ENCODE data around the gene SLC47A2. TPM values are rescaled to one million over a fixed set of nuclear protein-coding genes. Genes with fewer than 3 reads are reported as not detected.

The SLC47A2 gene
- total and polyA plus RNA-seq, 2 experiments from 2014 or later: not detected

GRCh38 chr17:19736071-19736470 is 19.7 kb upstream of the SLC47A2 start:
- H3K4me2 ChIP-seq: no peak overlapping the region
- Mint-ChIP-seq H3K27me3 (ENCODE audit: insufficient read depth, low read depth, poor library complexity) (no peaks in the 10 kb centered on the region), H3K36me3 (ENCODE audit: low read depth) (no peaks in the 10 kb centered on the region), H3K27ac (no peak overlapping the region), H3K4me3 (no peak overlapping the region), H3K9me3 (no peaks in the 10 kb centered on the region; the same call in 2 of the 3 replicates), H3K4me1 (no peaks in the 10 kb centered on the region; the same call in 2 of the 3 replicates)
- ATAC-seq (no peak), DNase-seq (ENCODE audit: low spot score) (no peak)
- no peaks in the 10 kb centered on the region for H3K4me1 ChIP-seq (ENCODE audit: insufficient read depth)
- H3K79me2 ChIP-seq (replicated peaks; ENCODE audit: insufficient read depth): no peaks in the 10 kb centered on the region
- no peaks in the 10 kb centered on the region for H3F3A ChIP-seq (replicated peaks; ENCODE audit: low read depth)
- H3K4me3 ChIP-seq: no peak overlapping the region
- H3K27me3 ChIP-seq (ENCODE audit: insufficient read depth): no peaks in the 10 kb centered on the region
- no peak overlapping the region for H3K27ac ChIP-seq (ENCODE audit: low read depth)
- no peaks in the 10 kb centered on the region for H3K9me2 ChIP-seq (ENCODE audit: insufficient read depth)
- no peaks in the 10 kb centered on the region for H4K20me1 ChIP-seq (replicated peaks; ENCODE audit: insufficient read depth)
- TF ChIP-seq NANOG (IDR thresholded peaks at IDR 0.05; ENCODE audit: borderline replicate concordance): no peak
- no peak for TF ChIP-seq ZNF114 (CRISPR knock-in tag; IDR thresholded peaks at IDR 0.05)
- TF ChIP-seq ZNF462 (CRISPR knock-in tag; IDR thresholded peaks at IDR 0.05): no peak
- no peak for TF ChIP-seq EZH2 (IDR thresholded peaks at IDR 0.05; ENCODE audit: low read depth, unreplicated experiment)
- TF ChIP-seq ETS1 (IDR thresholded peaks at IDR 0.05): no peak
- H3K36me3 ChIP-seq (ENCODE audit: insufficient read depth): no peaks in the 10 kb centered on the region
- no peak overlapping the region; the same call in 1 of the 2 replicates for H2AFZ ChIP-seq
